Uterus (tissue), 2 donors: ENCODE measurements around the gene THSD7B.
"Not testable (repeated sequence)": the region's sequence is repeated elsewhere in the genome, so short reads cannot be mapped to it uniquely, and the experiment has no call there.

Source experiments
- CTCF ChIP-seq, 4 experiments: fragments of 200-600 bp in 2 of 4; fragments of 450-650 bp in 2 of 4; sonication (generic) in 2 of 4; IDR thresholded peaks; one replicate each; pipeline ENCODE4 v1.5.1; 2016 to 2019; ENCODE audit warnings: antibody characterized with exemption in 4 of 4, mild to moderate bottlenecking in 2 of 4, moderate library complexity in 1 of 4
- POLR2A ChIP-seq, 2 donors: fragments of 450-650 bp; IDR thresholded peaks; one replicate each; pipeline ENCODE4 v1.6.1; 2016; ENCODE audit warnings: antibody characterized with exemption in 2 of 2, mild to moderate bottlenecking in 1 of 2, moderate library complexity in 1 of 2

- not testable (repeated sequence) for TF ChIP-seq CTCF, POLR2A (IDR thresholded peaks at IDR 0.05)
These were observed 216.3 kb downstream of the THSD7B start for GRCh38 chr2:136981689-136982088.
